ENCODE results near the gene UQCR11.
"Not testable (repeated sequence)": the region's sequence is repeated elsewhere in the genome, so short reads cannot be mapped to it uniquely, and the experiment has no call there.

Gene UQCR11

DNA sequence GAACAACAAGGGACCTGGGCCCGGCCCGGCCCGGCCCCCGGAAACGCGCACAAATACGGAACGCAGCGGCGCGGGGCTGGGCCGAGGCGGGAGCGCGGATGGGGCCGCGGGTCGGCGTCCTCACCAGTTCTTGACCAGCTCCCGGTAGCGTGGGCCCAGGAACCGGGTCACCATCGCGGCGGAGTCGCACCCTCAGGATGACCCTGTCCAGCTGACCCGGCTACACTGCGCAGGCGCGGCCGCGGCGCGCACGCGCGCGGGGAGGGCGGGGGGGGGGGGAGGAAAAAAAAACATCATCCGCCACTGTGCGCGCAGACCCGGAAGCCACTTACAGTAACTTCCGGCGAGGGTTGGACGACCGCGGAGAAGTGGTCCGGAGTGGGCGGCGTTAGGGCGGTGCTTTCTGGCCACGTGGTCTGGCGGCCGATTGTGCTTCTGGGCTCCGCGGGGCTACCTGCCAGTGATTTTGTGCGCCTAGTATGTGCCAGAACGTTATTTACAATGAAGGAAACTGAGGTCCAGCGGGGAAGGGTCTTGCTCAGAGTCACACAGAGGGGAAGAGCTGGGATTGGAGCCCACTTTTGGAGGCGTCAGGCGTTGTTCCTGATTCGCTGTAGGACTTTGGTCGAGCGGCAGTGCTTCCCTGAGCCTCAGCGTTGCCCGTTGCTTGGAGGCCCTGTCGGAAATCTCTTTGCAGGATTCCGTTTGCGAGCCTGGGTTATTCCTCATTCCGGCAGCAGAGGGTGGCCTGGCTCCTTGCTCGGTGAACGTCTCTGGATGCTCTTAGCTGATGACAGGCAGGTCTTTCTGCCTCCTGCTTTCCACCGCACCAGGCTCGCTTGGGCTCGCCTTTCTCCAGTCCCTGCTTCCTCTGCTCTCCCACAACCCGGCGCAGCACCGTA, at the start of gene UQCR11:
Gene UQCR11, minus strand, starts transcription at position 227 of the 902 bp plus-strand sequence. Its CDS starts 53 bp downstream, at position 174.
- peak; percentile 96 for DNase-seq

DNA sequence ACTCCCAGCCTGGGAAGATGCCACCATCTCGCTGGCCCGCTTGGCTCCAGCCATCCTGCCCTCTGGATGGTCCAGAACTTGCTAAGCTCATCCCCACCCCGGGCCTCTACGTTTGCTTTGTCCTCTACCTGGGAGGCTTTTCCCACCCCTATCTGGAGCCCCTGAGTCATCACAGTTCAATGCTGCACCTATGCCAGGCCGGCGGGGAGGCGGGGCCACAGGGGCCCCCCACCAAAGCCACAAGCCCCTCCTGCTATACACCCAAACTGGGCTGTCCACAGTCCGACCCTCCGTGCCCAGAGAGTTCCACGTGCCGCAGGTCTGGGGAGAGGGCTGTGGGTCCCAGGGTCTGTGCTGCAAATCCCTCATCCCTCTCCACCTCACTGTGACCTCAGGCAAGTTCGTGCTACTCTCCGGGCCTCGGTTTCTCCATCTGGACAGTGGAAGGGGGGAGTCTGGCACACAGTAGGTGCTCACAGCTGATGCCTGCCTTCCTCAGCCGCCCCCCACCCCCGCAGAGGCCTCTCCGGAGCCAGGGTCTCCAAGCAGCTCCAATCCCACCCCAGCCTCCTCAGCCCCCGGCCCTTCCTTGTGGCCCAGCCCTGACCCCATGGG, 49.0 kb upstream of the UQCR11 start:
- no peak for DNase-seq

DNA sequence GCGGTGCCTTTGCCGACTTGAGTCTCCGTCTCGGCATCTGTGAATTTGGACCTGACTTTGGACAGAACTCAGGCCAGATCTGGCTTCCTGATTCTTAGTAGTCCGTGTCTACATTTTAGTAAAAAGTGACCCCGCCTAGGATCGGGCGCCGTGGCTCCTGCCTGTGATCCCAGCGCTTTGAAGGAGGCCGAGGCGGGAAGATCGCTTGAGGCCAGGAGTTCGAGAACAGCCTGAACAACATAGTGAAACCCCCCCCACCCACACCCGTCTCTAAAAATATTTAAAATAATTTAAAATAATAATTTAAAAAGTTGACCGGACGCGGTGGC, 48.0 kb upstream of the UQCR11 start:
- no peak for DNase-seq

DNA sequence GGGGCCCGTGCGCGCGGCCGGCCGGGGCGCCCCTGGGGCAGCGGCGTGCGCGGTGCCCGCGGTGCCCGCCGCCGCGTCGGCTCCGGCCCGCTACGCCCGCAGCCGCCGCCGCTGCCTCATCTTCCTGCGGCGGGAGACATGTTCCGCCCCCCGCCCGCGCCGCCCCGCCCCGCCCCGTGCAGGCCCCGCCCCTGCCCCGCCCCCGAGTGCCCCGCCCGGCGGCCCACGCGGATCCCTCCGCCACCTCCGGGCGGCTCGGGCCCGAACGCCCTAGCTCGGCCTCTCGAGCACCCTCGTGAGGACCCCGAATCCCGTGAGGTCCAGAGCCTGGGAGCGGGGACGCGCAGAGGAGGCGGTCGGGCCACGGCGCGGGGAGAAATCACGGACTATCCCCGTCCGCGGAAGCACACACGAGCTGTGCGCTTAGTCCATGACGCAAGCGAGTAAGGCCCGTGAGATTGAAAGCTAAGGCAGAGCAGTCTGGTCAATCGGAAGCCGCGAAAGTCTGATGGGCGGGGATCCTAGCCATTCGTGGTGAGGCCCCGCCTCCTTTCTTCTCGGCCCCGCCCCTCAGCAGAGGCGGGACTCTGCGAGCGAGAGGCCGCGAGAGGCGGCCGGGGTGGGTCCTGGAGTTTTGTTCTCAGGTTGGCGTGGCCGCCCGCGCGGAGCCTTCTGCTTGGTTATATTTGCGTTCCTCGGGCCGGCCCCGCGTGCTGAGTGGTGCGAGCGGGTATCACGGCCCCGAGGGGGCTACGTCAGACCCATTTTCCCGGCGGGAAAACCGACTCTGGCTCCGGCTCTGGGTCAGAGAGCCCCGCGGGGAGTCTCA, 47.4 kb upstream of the UQCR11 start, which contains the start of gene TCF3:
Gene TCF3, minus strand, starts transcription at position 145 of the 829 bp plus-strand sequence. CDS start 2,367 bp downstream, outside the sequence.
- peak; percentile 99 for DNase-seq

DNA sequence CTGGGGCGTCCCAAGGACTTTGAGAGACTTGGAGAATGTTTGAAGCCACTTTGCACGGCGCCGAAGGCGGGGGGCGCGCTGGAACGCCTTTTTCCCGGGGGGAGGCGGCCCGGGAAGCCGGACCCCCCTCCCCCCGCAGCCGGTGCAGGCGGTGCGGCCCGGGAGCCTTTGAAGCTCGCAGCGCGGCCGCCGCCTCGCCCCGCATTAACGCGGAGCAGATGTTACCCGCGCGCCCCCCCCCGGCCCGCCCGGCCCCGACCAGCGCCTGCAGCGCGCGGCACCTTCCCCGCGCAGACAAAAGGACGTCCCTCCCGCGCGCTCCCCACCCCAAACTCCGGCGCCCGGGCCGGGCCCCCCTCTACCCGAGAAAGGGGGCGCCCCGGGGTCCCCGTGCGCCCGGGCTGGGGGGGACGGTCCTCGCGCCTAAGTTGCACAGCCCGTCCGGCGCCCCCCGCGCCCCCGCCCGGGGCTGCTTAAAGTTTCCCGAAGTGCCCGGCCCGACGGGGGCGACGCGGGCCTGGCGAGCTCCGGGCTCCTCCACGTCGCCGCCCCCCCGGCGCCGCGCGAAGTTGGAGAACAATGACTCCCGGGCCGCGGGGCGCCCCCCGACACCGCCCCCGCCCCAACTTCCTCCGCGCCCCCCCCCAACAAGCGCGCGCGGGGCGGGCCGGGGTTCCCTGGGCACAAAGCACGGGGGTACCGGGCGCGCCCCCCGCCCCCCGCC, 46.5 kb upstream of the UQCR11 start:
- peak; percentile 58 for DNase-seq

DNA sequence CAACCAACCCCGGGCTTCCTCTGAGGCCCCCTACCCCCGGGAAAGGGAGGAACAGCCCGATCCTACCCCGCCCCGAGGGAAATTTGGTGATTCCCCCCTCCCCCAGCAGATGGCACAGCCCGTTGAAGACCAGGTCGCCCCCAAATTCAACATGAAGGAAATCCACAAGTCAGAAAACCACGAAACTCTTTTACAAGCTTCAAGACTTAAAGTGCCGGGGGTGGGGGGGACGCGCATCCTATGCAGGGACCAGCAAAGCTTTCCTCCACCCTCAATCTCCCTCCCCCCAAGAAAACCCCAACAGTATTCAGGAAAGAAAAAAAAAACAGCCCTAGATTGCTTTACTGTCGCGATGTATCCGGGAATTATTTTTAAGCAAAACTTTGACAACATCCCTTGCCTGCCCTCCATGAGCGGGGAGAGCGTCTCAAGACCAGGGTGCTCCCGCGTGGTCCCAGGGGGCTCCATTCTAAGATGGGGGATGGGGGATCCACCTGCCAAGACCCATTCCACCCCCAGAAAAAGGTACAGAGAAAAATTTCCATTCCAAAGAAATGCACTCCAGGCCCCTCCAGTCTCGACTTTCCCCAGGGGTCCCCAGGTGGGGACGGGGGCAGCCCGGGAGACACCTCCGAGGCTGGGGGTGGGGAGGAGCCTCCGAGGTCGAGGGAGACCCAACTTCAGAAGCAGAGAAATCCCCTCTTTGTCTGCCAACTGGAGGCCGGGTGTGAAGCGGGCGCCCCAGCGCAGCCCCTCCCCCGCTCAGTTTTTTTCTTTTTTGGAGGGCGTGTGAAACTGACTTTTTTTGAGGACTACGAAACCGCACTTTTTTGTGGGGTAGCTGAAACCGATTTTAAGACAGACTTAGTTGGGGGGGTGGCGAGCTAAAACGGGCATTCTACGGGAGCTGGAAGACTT, 45.6 kb upstream of the UQCR11 start:
- DNase-seq: peak; percentile 66

- DNase-seq: no peak
Measured at GRCh38 chr19:1649706-1650649, 44.7 kb upstream of the UQCR11 start.

- peak; percentile 36 for DNase-seq
Measured at GRCh38 chr19:1648920-1649541, 43.8 kb upstream of the UQCR11 start.

DNA sequence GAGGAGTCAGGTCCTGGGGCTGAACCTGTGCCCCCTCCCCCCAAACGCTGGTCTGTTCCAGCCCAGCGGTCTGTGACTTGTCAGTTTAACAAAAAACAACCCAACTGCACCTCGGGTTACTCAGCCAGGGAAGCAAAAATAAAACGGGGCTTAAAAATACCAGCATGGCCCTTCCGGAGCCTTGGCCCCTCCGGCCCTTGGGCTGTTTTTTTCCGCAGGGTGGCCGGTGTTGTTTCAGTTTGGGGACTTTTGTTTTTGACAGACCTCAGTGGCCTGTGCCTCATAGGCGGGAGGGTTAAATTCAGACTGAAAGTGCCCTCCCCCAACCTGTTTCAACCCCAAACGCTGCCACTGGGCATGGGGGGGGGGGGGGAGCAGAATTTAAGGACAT, 43.2 kb upstream of the UQCR11 start:
- DNase-seq: no peak

DNA sequence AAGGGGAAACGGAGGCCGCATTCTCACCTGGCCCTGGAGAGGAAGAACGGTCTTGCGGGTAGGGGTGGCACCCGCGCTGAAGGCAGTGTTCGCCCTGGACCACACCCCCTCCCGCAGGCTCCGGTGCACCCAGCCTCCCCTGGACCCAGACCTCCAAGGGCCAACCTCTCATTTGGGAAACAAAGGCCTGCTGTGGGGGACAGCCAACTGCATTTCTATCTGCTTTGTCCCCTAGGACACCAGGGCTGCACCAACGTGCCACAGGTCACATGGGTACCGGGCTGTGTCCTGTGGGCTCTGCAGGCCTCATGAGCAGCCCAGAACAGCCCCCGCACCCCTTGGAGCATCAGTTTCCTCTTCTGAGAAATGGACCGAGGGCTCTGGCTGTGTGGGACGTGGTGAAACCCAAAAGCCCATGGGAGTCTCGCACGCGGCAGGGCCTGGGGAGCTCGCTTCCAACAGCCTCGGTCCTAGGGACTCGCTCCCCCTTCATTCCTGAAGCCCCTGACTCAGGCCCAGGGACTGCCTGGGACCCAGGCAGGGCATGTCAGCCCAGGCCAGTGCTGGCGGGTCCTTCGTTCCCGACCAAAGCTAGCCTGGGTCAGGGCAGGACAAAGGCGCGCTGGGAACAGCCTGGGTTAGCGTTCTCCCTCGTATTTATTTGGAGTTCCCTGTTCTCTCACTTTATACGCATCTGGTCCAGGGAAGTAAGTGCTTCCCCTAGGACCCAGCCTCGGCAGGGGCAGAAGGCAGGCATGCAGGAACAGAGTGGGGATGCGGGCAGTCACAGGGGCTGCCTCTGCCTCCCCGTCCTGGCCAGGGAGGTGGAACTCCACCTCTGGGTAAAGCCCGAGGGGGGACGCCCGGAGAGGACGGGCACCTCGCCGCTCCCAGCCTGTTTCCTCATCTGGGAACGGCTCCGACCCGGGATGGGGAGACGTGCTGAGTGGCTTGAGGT, 42.5 kb upstream of the UQCR11 start:
- no peak for DNase-seq

- no peak for DNase-seq
Measured at GRCh38 chr19:1646659-1647453, 41.6 kb upstream of the UQCR11 start.

DNA sequence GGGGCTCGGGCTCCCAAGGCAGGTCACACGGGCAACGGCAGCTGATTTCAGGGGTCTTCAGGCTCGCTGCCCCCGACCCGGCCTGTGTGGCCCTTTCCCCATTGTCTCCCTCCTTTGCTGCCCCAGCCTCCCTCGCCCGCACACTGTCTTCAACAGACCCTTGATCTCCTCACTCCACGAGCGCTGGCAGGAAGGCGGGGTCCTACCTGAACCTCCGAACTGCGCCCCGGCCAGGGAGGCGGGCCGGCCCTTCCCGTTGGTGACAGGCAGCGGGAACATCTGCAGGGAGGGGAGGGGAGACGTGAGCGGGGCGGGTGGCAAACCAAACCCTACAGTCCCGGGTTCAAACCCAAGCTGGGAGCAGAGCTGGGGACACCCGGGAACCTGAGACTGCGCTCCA, 40.9 kb upstream of the UQCR11 start:
- DNase-seq: no peak

DNA sequence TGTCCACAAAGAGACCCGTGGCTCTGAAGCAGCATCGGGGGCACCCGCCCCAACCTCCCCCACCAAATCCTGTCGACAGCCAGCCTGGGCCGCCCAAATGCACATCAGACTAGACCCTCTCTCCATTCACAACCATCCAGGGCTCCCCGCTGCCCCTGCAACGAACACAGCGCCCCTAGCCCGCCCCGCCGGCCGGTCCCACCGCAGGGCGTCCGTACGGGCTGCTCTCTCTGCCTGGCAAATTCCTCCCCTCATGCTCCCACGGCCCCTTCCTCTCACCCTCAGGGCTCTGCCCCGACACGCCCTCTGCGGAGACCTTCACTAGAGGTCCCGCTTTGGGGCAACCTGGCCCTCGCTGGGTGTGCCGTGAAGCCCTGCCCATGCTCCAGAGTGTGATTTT, 40.0 kb upstream of the UQCR11 start:
- no peak for DNase-seq

GRCh38 chr19:1644070-1644469, 38.8 kb upstream of the UQCR11 start:
- DNase-seq: no peak

- not testable (repeated sequence) for DNase-seq
Measured at GRCh38 chr19:1640893-1641448, 35.7 kb upstream of the UQCR11 start.

GRCh38 chr19:1636325-1637236, 31.3 kb upstream of the UQCR11 start:
- DNase-seq: no peak

- no peak for DNase-seq
Measured at GRCh38 chr19:1634938-1635243, 29.6 kb upstream of the UQCR11 start.
